Astrocyte of the spinal cord (primary cell): ENCODE results near the gene HECW1.

Source experiments
- DNase-seq: peaks from one replicate; pipeline ENCODE4 v3.0.0; 2011; ENCODE audit warnings: low read depth, low spot score
- H3K4me3 ChIP-seq: 2 replicates; pipeline ENCODE4 v1.5.1; 2011; ENCODE audit warnings: low read depth, mild to moderate bottlenecking, low read length, moderate library complexity
- CTCF ChIP-seq: IDR thresholded peaks from 2 replicates; pipeline ENCODE4 v1.5.1; 2012; ENCODE audit warnings: low read depth, mild to moderate bottlenecking, low read length, inconsistent platforms
- in situ Hi-C: cut with HindIII; loops from 2 replicates; pipeline ENCODE4 v1.10.0; 2017; ENCODE audit warnings: low sequenced_read_pairs

The HECW1 gene

GRCh38 chr7:43247757-43248156, 135.3 kb downstream of the HECW1 start:
- in situ Hi-C loops: no loop called here
- no peak for DNase-seq
- no peak overlapping the region for H3K4me3 ChIP-seq
- TF ChIP-seq CTCF: no peak

GRCh38 chr7:43248553-43248952, 136.1 kb downstream of the HECW1 start:
- TF ChIP-seq CTCF: no peak
- H3K4me3 ChIP-seq: peak overlapping the region; percentile 28
- in situ Hi-C loops: no loop called here
- no peak for DNase-seq

GRCh38 chr7:43248961-43249822, 136.7 kb downstream of the HECW1 start:
- in situ Hi-C loops: no loop called here
- DNase-seq: peak; percentile 56
- peak overlapping the region; percentile 28 for H3K4me3 ChIP-seq
- no peak for TF ChIP-seq CTCF

GRCh38 chr7:43249823-43250145, 137.3 kb downstream of the HECW1 start:
- in situ Hi-C loops: no loop called here

GRCh38 chr7:43260980-43261878, 148.8 kb downstream of the HECW1 start:
- peak; percentile 89 for DNase-seq
- no peak overlapping the region for H3K4me3 ChIP-seq
- in situ Hi-C loops: no loop called here
- peak; percentile 95 for TF ChIP-seq CTCF

More at GRCh38 chr7:43249823-43250145, 137.3 kb downstream of the HECW1 start:
- no peak for TF ChIP-seq CTCF
- DNase-seq: no peak
- no peak overlapping the region for H3K4me3 ChIP-seq

GRCh38 chr7:43265139-43265538, 152.7 kb downstream of the HECW1 start:
- no peak for DNase-seq
- H3K4me3 ChIP-seq: no peak overlapping the region
- in situ Hi-C loops: no loop called here
- no peak for TF ChIP-seq CTCF
